HG02588 (cell line): ENCODE measurements around the gene CEP250.
"Not testable (repeated sequence)": the region's sequence is repeated elsewhere in the genome, so short reads cannot be mapped to it uniquely, and the experiment has no call there.

ENCODE experiments used
- ATAC-seq: cut with Tn5 transposase; IDR thresholded peaks from one replicate; pipeline ENCODE4 v1.9.1; 2021; ENCODE audit warnings: mild to moderate bottlenecking, moderate library complexity; ENCODE audit not compliant: unreplicated experiment

CEP250 gene

DNA sequence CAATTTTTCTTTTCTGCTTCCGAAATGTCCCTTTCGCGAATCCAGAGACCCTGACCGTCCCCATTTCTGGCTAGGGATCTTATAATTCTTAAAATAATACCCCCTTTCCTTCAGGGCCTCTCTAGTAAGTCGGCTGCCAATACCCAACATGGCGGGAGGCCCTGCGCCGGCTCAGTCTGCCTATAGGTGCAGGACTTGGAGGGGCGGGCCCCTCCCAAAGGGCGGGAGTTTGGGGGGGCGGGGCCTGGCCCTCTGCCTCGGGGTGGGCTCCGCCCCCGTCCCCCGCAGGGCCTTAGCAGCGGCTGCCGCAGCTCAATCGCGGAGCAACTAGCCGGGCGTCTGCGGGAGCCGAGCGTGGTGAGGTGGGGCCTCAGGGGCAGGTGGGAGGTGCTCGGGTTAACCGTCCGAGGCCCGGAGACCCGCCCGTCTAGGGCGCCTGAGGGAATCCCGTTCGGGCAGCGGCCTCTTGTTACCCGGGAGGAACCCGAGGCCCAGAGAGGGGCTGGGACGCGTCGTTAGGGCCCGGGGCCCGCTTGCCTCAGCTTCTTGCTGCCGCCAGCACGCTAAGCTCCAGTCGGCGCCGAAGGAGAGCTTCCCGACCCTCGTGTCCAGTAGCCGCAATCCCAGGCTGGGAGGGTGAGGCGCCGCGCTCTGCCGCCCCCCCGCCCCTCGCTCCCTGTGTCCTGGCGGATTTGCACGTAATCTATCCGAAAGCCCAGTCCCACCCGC, at the start of gene CEP250:
Gene CEP250, plus strand, starts transcription at position 718 of the 729 bp plus-strand sequence. CDS start 6,770 bp downstream, outside the sequence.
- peak; percentile 91 for ATAC-seq

GRCh38 chr20:35405775-35406174, 49.6 kb upstream of the CEP250 start:
- no peak for ATAC-seq

GRCh38 chr20:35408270-35408669, 47.1 kb upstream of the CEP250 start:
- ATAC-seq, result no peak

GRCh38 chr20:35409542-35409941, 45.9 kb upstream of the CEP250 start:
- ATAC-seq, result no peak

DNA sequence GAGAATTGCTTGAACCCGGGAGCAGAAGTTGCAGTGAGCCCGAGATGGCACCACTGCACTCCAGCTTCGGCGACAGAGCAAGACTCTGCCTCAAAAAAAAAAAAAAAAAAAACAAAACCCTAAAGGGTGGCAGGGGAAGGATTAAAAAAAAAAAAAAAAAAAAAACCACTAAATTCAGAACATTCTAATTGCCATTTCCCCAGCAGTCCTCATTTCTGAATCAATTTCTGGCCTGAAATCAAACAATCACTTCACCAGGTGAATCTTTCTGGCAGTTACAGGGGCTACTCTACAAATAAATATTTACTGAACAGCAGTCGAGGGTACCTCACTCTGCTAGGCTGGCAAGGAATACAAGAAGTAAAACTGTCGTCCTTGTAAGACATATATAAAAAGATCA, 44.8 kb upstream of the CEP250 start:
- ATAC-seq, result no peak

DNA sequence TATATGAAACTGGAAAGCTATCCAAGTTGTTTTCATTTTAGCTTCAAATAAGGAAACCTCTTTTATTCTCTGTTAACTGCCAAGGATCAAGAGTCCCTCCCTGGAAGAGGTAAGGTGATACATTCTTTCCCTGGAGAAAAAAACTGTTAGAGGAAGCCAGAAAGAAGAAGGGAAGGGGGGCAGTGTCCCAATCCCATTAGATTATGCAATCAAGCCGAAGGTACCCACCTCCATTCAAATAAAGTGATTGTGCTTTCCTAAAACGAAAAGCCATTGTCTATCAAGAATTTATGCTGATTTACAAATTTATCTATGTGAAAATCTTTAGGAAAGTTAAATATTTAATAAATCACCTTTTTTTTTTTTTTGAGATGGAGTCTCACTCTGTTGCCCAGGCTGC, 34.1 kb upstream of the CEP250 start:
- no peak for ATAC-seq

DNA sequence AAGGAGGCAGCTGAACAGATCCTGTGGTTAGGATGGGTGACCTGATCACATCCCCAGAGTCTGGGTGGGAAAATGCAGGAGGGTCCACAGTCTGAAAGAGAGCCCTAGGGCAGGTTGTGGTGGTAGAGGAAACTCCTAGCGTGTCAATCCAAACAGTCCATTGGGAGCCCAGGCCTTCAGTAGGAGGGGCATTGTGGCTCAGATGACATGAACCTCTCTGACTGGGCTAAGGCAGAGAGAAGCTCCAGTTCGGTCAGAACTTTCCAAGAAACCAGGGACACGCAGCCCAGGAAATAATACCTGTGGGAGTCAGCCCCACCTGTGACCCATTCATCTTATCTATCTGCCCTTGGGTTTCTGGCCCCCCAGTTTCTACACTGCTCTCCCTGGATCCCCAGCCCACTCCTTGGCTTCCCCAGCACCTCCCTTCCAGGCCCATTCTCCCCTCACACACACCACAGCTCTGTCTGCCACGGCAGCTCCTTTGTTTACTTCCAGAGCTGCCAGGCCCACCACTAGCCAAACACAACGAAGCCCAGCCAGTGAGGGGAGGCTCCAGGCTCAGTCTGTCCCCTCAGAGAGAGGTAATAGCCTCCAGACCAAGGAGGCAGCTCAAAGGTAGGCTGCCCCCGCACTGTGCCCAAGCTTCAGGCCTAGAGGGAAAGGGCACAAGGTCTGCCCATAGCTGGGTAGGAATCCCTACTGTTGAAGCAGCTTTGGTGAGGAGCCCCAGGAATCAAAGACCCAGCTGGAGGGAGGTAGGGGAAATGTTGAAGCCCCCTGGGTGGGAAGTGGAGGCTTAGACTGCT, 23.6 kb upstream of the CEP250 start:
- ATAC-seq, result no peak

- ATAC-seq, result no peak
These were observed 23.0 kb upstream of the CEP250 start for GRCh38 chr20:35432430-35432735.

DNA sequence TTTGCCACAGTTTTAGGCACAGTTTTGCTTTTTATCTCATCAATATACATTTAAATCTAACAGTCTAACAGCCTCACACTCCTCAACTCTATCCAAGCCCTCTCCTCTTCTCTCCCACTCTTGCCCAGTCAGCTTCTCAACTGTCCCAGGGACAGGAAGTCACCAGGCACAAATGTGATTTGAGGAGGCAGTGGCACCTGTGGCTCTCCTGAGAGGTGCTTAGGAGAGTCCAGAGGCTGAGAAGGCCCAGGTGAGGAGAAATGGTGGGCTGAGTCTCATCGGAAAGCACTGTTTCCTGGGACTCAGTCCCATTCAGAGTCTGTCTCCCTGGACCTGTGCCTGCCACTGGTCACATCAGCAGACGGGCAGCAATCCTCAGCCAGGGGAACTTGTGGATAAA, 22.1 kb upstream of the CEP250 start:
- ATAC-seq, result no peak

GRCh38 chr20:35434085-35435005, 21.1 kb upstream of the CEP250 start:
- no peak for ATAC-seq

DNA sequence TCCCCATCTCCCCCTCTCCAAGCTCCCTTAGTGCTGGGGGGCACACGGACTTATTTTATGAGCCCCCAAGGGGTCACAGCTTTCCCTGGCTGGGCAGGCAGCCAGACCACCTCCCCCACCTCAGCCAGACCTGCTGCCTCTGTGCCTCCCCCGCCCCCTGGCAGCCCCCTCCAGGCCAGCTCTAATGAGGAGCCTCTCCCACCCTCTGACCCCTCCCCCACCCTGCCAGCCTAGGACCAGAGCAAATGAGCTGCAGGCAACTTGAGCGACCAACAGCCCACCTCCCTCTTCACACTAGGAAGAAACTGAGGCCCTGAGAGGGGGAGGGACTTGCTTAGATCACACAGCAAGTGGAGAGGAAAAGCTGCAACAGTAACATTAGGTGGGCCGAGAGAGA, 19.2 kb upstream of the CEP250 start:
- ATAC-seq, result no peak

- ATAC-seq, result no peak
These were observed 17.8 kb upstream of the CEP250 start for GRCh38 chr20:35437599-35437998.

DNA sequence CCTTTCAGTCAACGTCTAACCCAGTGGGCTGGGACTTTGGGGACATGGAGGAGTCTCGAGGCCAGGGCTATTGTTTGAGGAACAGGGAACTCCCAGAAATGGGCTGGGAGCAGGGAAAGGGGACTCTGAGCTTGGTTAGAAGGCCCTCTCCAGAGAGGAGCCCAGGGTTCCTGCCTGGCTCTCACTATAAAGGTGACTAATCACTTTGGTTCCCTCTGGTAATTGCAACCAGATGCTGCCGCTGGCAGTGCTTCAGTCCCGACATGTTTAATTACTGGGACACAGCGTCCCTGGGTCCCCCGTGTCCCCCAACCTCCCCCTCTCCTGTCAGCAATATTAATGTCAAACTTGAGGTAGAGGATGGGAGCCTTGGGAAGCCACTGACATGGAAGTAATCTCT, 12.4 kb upstream of the CEP250 start:
- no peak for ATAC-seq

DNA sequence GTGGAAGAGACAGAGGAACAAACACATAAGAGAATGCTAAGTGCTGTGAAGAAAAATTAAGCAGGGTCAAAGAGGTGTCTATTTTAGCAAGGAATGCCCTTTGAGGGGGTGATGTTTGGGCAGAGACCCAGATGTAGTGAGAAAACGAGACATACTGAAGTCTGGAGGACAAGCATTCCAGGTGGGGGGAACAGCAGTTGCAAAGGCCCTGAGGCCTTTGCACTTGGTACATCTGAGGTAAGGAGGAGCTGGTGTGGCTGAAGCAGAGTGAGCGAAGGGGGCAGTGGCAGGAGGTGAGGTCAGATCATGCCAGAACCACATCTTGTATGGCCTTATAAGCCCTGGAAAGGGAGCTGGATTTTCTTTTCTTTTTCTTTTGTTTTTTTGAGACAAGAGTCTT, 11.2 kb upstream of the CEP250 start:
- ATAC-seq, result no peak

- no peak for ATAC-seq
These were observed 8.9 kb upstream of the CEP250 start for GRCh38 chr20:35446356-35447078.

DNA sequence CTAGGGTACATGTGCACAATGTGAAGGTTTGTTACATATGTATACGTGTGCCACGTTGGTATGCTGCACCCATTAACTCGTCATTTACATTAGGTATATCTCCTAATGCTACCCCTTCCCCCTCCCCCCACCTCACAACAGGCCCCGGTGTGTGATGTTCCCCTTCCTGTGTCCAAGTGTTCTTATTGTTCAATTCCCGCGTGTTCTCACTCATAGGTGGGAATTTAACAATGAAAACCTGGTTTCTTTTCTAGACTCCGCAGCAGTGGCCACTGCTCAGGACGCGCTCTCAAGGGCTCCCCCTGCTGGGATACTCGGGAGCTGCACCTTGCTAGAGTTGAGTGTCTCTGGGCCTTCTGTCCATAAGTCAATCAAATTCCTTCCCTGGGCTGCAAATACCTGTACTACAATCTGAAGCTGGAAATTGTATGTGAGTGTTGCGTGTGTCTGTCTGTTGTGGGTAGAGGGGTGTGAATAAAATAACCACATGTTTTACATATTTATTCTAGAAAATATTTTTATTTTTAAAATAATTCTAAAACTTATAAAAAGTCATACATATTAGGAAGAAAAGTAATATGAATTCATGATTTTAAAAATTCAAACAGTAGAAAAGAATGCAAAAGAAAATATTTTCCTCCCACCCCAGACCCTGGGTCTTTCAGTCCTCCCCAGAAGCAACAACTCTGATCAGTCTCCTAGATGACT, 8.2 kb upstream of the CEP250 start:
- ATAC-seq, result no peak

- ATAC-seq, result no peak
These were observed 6.5 kb upstream of the CEP250 start for GRCh38 chr20:35448788-35449373.

DNA sequence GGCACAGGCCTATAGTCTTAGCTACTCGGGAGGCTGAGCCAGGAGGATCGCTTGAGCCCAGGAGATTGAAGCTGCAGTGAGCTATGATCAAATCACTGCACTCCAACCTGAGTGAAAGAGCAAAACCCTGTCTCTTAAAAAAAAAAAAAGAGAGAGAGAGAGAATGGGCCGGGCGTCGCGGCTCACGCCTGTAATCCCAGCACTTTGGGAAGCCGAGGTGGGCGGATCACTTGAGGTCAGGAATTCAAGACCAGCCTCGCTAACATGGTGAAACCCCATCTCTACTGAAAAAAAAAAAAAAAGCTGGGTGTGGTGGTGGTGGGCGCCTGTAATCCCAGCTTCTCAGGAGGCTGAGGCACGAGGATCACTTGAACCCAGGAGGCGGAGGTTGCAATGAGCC, 5.5 kb upstream of the CEP250 start:
- not testable (repeated sequence) for ATAC-seq

DNA sequence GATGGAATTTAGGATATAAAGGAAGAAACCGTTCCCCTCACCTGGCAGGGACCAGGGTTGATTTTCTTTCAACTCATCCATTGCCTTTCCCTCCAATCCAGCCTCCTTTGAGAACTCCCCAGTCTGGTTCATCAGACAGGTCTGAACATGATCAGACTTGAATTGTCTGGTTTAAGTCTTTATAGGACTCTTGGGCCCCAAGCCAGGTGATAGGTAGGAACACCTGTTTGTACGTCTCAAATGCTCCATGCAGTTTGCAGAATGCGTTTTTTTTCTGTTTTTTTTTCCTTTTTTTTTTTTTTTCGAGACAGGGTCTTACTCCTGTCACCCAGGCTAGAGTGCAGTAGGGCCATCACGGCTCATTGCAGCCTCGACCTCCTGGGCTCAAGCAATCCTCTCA, 4.1 kb upstream of the CEP250 start:
- ATAC-seq, result no peak

DNA sequence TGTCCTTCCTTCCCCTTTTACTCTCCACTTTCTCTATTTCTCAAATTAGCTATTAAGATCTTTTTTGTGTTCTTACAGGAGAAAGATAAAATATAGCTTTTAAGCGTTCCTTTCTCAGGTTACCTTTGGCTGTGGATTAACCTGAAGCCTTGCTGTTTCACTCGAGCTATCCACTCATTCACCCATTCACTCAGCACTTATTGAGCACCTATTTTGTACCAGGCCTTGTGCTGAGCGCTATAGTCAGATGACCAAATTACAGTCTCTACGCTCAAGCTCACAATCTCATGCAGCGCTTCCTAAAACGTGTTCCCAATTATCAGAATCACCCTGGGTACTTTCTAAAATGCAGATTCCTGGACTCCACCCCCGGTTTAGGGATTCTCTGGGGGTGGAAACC, 1.8 kb upstream of the CEP250 start:
- ATAC-seq, result no peak
